ENCODE measurements around the gene NNT.
"Not testable (repeated sequence)": the region's sequence is repeated elsewhere in the genome, so short reads cannot be mapped to it uniquely, and the experiment has no call there.

NNT gene

GRCh38 chr5:43627028-43627427 lies 24.0 kb downstream of the NNT start:
- DNase-seq (ENCODE audit: low spot score), result peak; percentile 15

DNA sequence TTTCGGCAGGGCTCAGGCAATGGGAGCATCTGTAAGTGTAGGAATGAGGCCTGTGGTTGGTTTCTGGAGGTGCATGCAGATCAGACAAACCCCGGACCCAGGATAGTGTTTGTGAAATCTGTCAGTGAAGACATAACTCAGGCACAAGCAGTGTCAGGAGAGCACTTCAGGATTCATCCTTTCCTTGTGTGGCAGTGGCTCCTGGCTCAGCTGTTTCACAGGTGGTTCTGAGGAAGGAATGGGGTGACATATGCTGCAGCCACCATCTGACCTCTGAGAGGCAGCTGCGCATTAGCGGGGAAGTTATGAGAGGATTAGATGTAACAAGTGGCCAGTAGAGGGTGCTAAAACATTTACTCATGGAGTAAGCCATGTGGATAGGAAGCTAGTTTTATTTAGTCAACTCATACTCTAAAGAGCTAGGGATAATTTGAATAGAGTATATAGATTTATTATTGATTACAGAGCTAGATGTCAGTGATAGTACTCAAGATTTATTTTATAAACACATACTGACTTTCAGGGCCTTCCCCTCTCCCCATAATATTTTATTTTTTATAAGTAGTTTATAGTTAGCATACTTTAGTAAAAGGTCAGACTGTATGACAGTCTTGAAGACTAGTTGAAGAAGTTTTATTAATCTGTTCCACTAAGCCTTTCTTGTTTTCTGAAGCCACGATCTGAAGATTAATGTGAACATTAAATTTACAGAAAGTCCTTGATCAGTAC lies 28.4 kb downstream of the NNT start:
- peak; percentile 91 for DNase-seq (ENCODE audit: low spot score)

- no peak for DNase-seq (ENCODE audit: low spot score)
Measured at GRCh38 chr5:43634621-43635020, 31.6 kb downstream of the NNT start.

DNA sequence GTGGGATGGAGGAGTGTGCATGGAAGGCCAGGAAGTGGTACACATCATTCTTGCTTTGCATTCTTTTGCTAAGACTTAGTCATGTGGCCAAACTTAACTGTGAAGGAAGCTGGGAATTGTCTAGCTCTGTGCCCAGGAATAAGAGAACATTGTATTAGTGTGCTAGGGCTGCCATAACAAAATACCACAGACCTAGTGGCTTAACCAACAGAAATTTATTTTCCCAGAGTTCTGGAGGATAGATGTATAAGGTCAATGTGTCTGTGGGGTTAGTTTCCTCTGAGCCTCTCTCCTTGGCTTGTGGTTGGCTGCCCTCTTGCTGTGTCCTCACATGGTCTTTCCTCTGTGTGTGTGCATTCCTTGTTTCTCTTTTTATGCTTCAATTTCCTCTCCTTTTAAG lies 32.4 kb downstream of the NNT start:
- DNase-seq (ENCODE audit: low spot score), result no peak

DNA sequence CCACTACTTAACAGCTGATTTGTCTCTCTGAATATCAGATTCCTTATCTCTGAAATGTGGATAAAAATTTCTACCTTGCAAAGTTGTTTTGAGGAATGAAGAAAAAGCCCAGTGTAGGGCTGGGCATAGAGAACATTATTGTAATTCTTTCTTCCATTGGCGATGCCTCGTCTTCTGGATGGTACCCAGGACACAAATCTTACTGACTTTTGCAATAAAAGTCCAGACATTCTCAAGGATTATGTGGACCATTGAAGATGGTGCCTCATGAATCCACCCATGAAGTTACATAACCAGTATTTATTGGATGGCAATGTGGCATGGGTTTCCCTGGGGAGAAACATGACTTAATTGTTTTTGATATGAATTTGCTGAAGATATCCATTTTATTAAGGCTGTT lies 33.1 kb downstream of the NNT start:
- no peak for DNase-seq (ENCODE audit: low spot score)

DNA sequence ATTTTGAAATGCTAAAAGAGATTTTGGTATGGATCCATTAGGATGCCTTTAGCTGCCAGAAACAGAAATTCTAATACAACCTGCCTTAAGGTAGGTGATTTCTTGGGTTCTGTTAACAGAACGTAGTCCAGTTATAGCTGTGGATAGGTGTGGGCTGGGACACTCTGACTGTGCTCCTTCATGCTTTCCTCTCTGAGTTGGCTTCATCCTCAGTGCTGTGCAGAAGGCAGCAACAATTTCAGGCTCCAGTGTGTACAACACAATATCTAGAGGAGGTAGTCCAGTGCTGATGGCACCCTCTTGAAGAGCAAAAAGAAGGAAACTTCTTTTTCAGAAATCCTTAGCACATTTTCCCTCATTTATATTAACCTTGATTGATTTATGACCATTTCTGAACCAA lies 34.4 kb downstream of the NNT start:
- no peak for DNase-seq (ENCODE audit: low spot score)

DNA sequence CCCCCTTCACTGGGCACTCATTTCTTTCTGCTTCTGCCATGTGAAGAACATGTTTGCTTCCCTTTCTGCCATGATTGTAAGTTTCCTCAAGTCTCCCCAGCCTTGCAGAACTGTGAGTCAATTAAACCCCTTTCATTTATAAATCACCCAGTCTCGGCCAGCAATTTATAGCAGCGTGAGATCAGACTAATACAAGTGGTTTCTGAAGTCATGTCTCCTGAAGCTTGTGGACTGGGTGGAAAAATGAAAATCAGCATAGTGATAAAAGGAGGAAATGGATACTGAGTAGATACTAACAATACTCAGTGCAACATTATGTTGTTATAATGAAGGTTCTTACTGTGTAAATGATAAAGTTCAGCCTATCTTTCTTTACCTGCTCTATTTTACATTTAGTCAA lies 35.1 kb downstream of the NNT start:
- no peak for DNase-seq (ENCODE audit: low spot score)

DNA sequence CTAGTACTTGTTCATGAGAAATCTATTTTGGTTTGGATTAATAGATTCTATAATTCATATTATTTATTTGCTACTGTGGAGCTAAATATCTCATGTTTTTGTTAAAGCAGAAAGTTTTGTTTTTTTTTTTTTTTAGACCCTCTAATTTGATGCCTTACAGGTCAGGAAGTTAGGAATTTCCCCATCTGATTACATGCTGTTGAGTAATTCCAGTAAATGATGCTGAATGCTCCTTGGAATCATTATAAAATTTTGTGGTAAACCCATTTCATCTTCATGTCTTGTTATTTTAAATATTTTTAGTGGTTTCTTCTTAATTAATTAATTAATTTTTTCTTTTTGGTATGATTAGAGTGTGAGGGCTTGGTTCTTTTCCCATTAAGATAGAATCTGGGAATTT lies 35.6 kb downstream of the NNT start:
- DNase-seq (ENCODE audit: low spot score), result no peak

DNA sequence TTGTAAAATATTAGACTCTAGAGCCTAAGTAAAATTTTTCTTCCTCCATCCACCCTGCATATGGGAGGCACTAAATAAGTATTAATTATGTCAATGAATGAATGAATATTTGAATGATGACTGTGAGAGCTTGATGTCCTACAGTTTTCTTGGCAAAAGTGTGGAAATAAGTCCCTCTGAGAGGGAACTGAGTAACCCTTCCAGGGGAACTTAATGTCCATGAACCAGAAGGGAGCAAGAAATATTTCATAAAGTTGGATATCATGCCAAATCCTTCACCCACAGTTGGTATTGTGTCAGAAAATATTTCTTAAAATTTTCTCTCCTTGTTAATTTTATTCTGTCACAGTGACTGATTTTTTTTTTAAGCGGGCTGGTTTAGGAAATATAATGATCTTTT lies 36.6 kb downstream of the NNT start:
- no peak for DNase-seq (ENCODE audit: low spot score)

- DNase-seq (ENCODE audit: low spot score), result no peak
Measured at GRCh38 chr5:43642428-43642827, 39.4 kb downstream of the NNT start.

DNA sequence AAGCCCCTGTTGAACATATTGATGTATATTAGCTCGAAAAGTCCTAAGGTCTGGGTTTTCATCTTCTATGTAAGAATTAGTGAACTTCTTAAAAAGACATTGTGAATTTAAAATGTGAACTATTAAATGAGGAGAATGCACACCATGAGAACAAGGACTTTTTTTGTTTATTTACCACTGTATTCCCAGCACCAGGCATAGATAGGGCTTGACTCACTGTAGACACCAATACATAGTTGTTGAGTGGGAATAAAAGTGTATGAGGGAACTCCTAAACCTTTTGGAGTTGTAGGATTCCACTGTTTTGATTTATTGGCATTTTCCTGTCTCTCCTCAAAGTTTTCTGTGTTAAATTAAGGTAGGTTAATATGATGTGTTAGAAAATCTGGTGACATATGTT lies 40.3 kb downstream of the NNT start:
- DNase-seq (ENCODE audit: low spot score), result no peak

- DNase-seq (ENCODE audit: low spot score), result no peak
Measured at GRCh38 chr5:43643750-43644149, 40.8 kb downstream of the NNT start.

GRCh38 chr5:43646992-43647391 lies 44.0 kb downstream of the NNT start:
- DNase-seq (ENCODE audit: low spot score), result no peak

DNA sequence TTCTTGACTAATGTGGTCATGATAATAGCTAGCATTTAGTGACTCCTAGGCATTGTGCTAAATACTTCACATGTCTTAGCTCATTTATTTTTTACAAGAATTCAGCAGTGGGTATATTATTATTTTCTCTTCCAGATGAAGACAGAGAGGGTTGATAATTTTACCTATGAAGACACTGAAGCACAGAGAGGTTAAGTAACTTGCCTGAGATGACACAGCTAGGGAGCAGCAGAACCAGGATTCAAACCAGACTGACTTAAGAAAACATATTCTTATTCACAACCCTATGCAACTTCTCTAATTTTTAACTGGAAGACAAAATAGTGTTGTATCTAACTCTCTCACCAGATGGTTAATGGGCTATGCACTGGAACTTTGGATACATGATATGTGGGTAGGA lies 44.8 kb downstream of the NNT start:
- no peak for DNase-seq (ENCODE audit: low spot score)

DNA sequence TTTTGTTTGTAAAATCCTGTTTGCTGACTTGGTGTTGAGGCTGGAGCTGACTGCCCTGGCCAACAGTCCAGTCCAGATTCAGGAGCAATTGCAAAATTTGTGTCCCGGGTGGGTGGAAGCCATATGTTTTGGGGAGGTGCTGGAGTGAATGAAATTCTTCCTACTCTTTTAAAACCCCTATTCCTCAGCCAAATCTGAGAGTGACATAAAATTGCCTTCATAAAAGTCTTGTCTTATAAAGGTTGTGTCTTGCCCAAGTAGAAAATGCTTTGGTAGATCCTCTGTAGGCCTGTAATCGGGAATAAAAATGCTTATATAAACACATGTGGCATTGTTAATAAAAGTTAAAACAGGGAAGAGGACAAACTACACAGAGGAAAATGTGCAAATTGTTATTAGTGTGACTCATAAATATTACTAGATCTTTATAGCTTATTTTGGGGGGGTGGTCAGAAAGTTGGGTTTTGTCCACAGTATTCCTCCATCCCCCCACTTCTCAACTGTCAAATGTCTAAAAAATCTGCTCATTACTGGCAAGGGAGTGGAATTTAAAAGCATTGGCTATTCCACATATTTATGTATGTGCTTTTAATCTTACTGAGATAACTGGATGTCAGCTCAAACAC lies 45.6 kb downstream of the NNT start:
- no peak for DNase-seq (ENCODE audit: low spot score)

- DNase-seq (ENCODE audit: low spot score), result no peak
Measured at GRCh38 chr5:43649256-43649655, 46.3 kb downstream of the NNT start.

DNA sequence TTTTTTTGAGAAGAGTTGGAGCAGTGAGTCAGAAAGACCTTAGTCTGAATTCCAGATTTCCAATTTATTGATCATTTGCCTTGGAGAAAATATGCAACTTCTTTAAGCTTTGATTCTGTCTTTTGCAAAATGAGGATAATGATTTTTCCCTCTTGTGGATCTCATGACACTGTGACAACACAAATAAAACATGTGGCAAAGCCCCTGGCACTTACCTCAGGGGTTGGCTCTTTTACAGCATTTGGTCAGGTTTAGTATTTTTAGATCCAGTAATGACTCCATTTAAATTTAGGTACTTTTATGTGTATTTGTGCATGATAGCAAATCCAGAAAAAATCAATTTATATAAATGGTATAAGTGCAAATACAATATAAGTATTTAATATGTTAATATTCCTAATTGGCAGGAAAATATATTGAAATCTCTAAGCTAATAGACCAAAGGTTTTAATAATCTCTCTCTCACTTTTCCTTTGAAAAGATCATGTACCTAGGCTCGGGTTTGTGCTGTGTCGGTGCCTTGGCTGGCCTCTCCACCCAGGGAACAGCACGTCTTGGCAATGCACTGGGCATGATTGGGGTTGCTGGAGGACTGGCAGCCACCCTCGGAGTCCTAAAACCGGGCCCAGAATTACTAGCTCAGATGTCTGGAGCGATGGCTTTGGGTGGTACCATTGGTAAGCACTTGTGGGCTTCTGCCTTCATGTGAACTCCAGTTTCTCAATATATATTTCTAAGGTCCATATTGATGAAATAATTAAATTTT lies 49.7 kb downstream of the NNT start:
- no peak for DNase-seq (ENCODE audit: low spot score)

DNA sequence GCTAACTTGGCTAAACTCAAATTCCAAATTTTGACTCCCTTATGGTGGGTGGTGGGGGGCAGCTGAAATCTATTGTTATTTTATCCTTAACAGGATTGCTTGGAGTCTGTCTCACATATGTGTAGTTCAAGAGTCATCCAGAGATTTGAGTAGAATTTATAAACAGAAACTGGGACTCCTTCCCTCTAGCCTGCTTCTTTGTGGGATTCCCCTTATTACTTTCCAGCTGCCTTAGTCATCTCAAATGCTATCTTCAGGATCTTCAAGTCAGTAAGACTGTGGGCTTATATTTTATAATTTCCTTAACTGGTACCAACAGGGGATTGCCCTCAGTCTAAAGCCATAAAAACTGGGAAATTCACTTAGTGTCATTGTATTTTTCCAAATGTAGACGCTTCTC lies 55.5 kb downstream of the NNT start:
- no peak for DNase-seq (ENCODE audit: low spot score)

DNA sequence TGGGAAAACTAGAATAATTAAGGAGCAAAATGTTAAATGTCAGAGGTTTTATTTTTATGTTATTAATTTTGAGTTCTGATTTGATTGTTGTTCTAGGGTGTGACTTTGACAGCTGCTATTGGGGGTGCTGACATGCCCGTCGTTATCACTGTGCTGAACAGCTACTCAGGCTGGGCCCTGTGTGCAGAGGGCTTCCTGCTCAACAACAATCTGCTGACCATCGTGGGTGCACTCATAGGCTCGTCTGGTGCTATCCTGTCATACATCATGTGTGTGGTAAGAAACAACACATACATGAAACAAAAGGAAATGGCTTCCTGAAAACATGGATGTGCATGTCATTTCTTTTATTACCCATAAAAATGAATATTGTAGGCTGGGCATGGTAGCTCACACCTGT lies 56.1 kb downstream of the NNT start:
- no peak for DNase-seq (ENCODE audit: low spot score)

DNA sequence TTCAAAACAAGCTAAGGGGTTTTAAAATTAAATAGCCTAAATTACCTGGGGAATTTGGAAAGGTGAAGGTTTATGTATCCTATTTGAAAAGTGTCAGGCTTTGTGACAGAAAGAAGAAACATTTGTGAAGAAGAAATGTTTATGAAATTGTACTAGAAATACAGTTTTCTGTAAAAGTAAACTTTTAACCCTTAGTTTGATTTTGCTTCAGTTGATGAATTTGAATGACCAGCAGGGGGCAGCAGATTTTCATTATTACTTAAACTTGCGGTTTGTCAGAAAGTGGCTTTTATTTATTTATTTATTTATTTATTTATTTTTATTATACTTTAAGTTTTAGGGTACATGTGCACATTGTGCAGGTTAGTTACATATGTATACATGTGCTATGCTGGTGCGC lies 58.1 kb downstream of the NNT start:
- no peak for DNase-seq (ENCODE audit: low spot score)

- DNase-seq (ENCODE audit: low spot score), result no peak
Measured at GRCh38 chr5:43663916-43664315, 60.9 kb downstream of the NNT start.

DNA sequence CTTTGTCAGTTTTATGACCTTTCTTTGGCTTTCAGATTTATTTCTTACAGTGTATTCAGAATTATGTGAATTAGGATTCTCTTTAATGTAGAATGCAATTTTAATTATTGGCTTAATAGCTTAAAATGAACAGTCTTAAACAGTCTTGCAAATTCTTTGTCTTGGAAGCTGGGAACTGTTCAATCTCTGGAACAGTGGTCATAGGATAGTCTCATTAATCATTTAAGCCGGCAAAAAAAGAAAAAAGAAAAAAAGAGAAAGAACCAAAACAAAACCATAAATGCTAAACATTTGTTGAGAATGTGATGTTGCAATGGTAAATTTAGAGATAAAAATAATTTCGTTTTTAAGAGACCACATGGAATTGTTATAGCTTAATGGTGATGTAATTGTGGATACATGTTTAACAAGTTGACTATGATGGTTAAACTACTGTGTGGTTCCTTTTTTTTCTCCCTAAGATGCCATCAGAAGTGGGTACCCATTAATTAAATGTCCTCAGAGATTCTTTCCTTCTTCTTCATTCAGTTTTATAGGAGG lies 61.6 kb downstream of the NNT start:
- DNase-seq (ENCODE audit: low spot score), result no peak

- not testable (repeated sequence) for DNase-seq (ENCODE audit: low spot score)
Measured at GRCh38 chr5:43665749-43666148, 62.8 kb downstream of the NNT start.

All from pons (tissue), 1 donor.